ENCODE measurements around the gene UXT. TPM values are rescaled to one million over a fixed set of nuclear protein-coding genes. Genes with fewer than 3 reads are reported as not detected.

UXT gene
- total RNA-seq (2016; rRNA removed; fragmentation: Illumina TruSeq; extraction: Trizol): 107 and 130 TPM in 2 replicates
- 90.1 and 92.2 TPM in 2 replicates for total RNA-seq (2016; cell fraction: cytosol; rRNA removed; fragmentation: Illumina TruSeq; extraction: Trizol; ENCODE audit: low read depth)
- total RNA-seq (2016; cell fraction: insoluble cytoplasmic fraction; rRNA removed; fragmentation: Illumina TruSeq; extraction: Trizol): 103 and 134 TPM in 2 replicates
- total RNA-seq (2016; cell fraction: membrane; rRNA removed; fragmentation: Illumina TruSeq; extraction: Trizol): 117 and 127 TPM in 2 replicates
- 43.4 and 44.5 TPM in 2 replicates for total RNA-seq (2016; cell fraction: nucleus; rRNA removed; fragmentation: Illumina TruSeq; extraction: Trizol)
- polyA plus RNA-seq (2011; rRNA removed): 104 and 123 TPM in 2 replicates
- 117 and 118 TPM in 2 replicates for polyA plus RNA-seq (2011; cell fraction: cytosol; rRNA removed)
- polyA plus RNA-seq (2011; cell fraction: nucleus; rRNA removed): 39.3 and 43.2 TPM in 2 replicates
- 76.7 and 90.0 TPM in 2 replicates for polyA plus RNA-seq (2012)
- polyA plus RNA-seq (2016; cell fraction: cytosol; fragmentation: Illumina TruSeq; extraction: Trizol; ENCODE audit: low read depth): 96.2 and 97.9 TPM in 2 replicates
- polyA plus RNA-seq (2016; cell fraction: insoluble cytoplasmic fraction; fragmentation: Illumina TruSeq; extraction: Trizol; ENCODE audit: low read depth): 123 and 126 TPM in 2 replicates
- 96.8 and 107 TPM in 2 replicates for polyA plus RNA-seq (2016; cell fraction: membrane; fragmentation: Illumina TruSeq; extraction: Trizol; ENCODE audit: low read depth)
- 58.7 and 62.0 TPM in 2 replicates for polyA plus RNA-seq (2016; cell fraction: nucleus; fragmentation: Illumina TruSeq; extraction: Trizol; ENCODE audit: insufficient read depth, low read depth)
- polyA minus RNA-seq (2011; rRNA and poly(A)+ RNA removed; ENCODE audit: low replicate concordance): 29.9 and 124 TPM in 2 replicates
- 22.0 and 22.2 TPM in 2 replicates for polyA minus RNA-seq (2011; cell fraction: cytosol; rRNA and poly(A)+ RNA removed)
- polyA minus RNA-seq (2011; cell fraction: nucleus; rRNA and poly(A)+ RNA removed): 46.2 and 52.3 TPM in 2 replicates
- percentile 85 among the genes with signal in this experiment for Bru-seq, nascent RNA
- percentile 76 among the genes with signal in this experiment for BruChase-seq, experiment 1, labeled RNA remaining after a 6-hour chase
- percentile 79 among the genes with signal in this experiment for BruChase-seq, experiment 2, labeled RNA remaining after a 2-hour chase
- long read RNA-seq, experiment 1, transcript UXT-201 (7 exons, 574 nt): major isoform, 50 of 74 reads
- long read RNA-seq, experiment 1, transcript UXT-202 (6 exons, 701 nt): minor isoform, 15 of 74 reads
- long read RNA-seq, experiment 1, partial matches to known transcripts: 2 of 74 reads
- long read RNA-seq, experiment 1, other reads (novel, unspliced or antisense): 6 of 74 reads
- long read RNA-seq, experiment 2, transcript UXT-201 (7 exons, 574 nt): minor isoform, 18 of 109 reads
- long read RNA-seq, experiment 2, transcript UXT-202 (6 exons, 701 nt): major isoform, 83 of 109 reads
- long read RNA-seq, experiment 2, partial matches to known transcripts: 3 of 109 reads
- long read RNA-seq, experiment 2, other reads (novel, unspliced or antisense): 1 of 109 reads

- no TSS peak for BruUV-seq (replicated peaks)
- H3K9me3 ChIP-seq (ENCODE audit: low read length): no peaks in the 10 kb centered on the region
- H3K36me3 ChIP-seq (replicated peaks in 1 of 2; ENCODE audit: control insufficient read depth in 1 of 2, insufficient read depth in 2 of 2, low read length in 2 of 2): peaks cover 3 to 18% of the 10 kb centered on the region in 2 experiments; a peak in 4 of 5 replicates
- H3K4me1 ChIP-seq (ENCODE audit: insufficient read depth, low read length): peaks cover 18% of the 10 kb centered on the region
- in situ Hi-C loops (cut with HindIII; ENCODE audit: extremely low pct_ligation_motif_present, low pct_unique_long_range_greater_than_20kb): no loop called here
- ChIA-PET CTCF (ENCODE audit: low intra/inter-chr PET ratio, low total read pairs) (no interaction called here), POLR2A (no interaction called here)
- FAIRE-seq: peak; percentile 64
- peak within 1 kb of the TSS; percentile 66 to 75 (median 71) for H3K4me3 ChIP-seq (replicated peaks in 1 of 3; ENCODE audit: insufficient read depth in 1 of 3, low read depth in 2 of 3, low read length in 3 of 3)
- WGBS (ENCODE audit: low lambda C conversion rate): under 1% methylated on average over 24 of the region's 54 CpGs
- ATAC-seq: peak; percentile 96
- H4K20me1 ChIP-seq (ENCODE audit: insufficient read depth, low read length): no peaks in the 10 kb centered on the region
- H3K9ac ChIP-seq (ENCODE audit: insufficient read depth, low read depth, low read length): peak within 1 kb of the TSS; percentile 90
- peak within 1 kb of the TSS; percentile 74 for H3K4me2 ChIP-seq (ENCODE audit: low read depth, low read length)
- H3K27ac ChIP-seq (ENCODE audit: extremely low read length, insufficient read depth, low read length): peak within 1 kb of the TSS; percentile 97
- peak; percentile 91 for DNase-seq (ENCODE audit: low spot score)
- no peaks in the 10 kb centered on the region for H3K27me3 ChIP-seq (ENCODE audit: control insufficient read depth in 1 of 2, insufficient read depth in 2 of 2, low read length in 2 of 2)
- intact Hi-C loops (cut with micrococcal nuclease; ENCODE audit: unreplicated experiment): no loop called here
- H2AFZ ChIP-seq (ENCODE audit: low read length): no peak within 1 kb of the TSS
- H3K79me2 ChIP-seq (ENCODE audit: insufficient read depth, low read length): peaks cover 4% of the 10 kb centered on the region
- TF ChIP-seq ZFP90 (CRISPR knock-in tag; IDR thresholded peaks at IDR 0.05; ENCODE audit: borderline replicate concordance) (peak; percentile 82; the same call in 1 of the 2 replicates), ZNF503 (CRISPR knock-in tag; IDR thresholded peaks at IDR 0.05) (no peak), ETV5 (CRISPR knock-in tag; IDR thresholded peaks at IDR 0.05; ENCODE audit: borderline replicate concordance) (0 out of 2 replicates have a peak, but pooled peaks have one; percentile 54), ZNF432 (CRISPR knock-in tag; IDR thresholded peaks at IDR 0.05; ENCODE audit: borderline replicate concordance) (no peak), EZH2 (conservative IDR thresholded peaks at IDR 0.05; ENCODE audit: low read depth, low read length) (no peak), ZNF484 (CRISPR knock-in tag; IDR thresholded peaks at IDR 0.05; ENCODE audit: borderline replicate concordance, low read depth) (no peak), PBX2 (CRISPR knock-in tag; IDR thresholded peaks at IDR 0.05) (peak; percentile 80), E2F2 (CRISPR knock-in tag; IDR thresholded peaks at IDR 0.05; ENCODE audit: borderline replicate concordance) (no peak), ZSCAN21 (CRISPR knock-in tag; IDR thresholded peaks at IDR 0.05; ENCODE audit: borderline replicate concordance) (peak; percentile 77), NFYB (CRISPR knock-in tag; IDR thresholded peaks at IDR 0.05) (peak; percentile 83), ATF7-NPFF (CRISPR knock-in tag; IDR thresholded peaks at IDR 0.05; ENCODE audit: low read depth) (no peak), ZFX (CRISPR knock-in tag; IDR thresholded peaks at IDR 0.05; ENCODE audit: low read depth) (peak; percentile 95), ZNF232 (CRISPR knock-in tag; IDR thresholded peaks at IDR 0.05; ENCODE audit: borderline replicate concordance) (peak; percentile 46; the same call in 1 of the 2 replicates)
These were observed at the start of gene UXT for GRCh38 chrX:47658684-47659420. Gene UXT (minus strand): TSS chrX:47659180. CDS start chrX:47658927, 253 bp downstream.
